Testis (tissue), 2 donors: ENCODE data around the gene MDP1.

Experiments
- POLR2A ChIP-seq: fragments of 450-650 bp; IDR thresholded peaks from one replicate; pipeline ENCODE4 v1.6.1; 2017; ENCODE audit warnings: antibody characterized with exemption, mild to moderate bottlenecking, moderate library complexity
- TF ChIP-seq, protein P1 (sequence below), 3 experiments: fragments of 450-650 bp in 2 of 3; fragments of 200-600 bp in 1 of 3; sonication (generic) in 1 of 3; IDR thresholded peaks; one replicate each; pipeline ENCODE4 v1.5.1; 2016 to 2019; ENCODE audit warnings: antibody characterized with exemption in 3 of 3, mild to moderate bottlenecking in 2 of 3, moderate library complexity in 1 of 3

GRCh38 chr14:24233538-24233866 lies 17.6 kb upstream of the MDP1 start:
- TF ChIP-seq, protein P1, sequence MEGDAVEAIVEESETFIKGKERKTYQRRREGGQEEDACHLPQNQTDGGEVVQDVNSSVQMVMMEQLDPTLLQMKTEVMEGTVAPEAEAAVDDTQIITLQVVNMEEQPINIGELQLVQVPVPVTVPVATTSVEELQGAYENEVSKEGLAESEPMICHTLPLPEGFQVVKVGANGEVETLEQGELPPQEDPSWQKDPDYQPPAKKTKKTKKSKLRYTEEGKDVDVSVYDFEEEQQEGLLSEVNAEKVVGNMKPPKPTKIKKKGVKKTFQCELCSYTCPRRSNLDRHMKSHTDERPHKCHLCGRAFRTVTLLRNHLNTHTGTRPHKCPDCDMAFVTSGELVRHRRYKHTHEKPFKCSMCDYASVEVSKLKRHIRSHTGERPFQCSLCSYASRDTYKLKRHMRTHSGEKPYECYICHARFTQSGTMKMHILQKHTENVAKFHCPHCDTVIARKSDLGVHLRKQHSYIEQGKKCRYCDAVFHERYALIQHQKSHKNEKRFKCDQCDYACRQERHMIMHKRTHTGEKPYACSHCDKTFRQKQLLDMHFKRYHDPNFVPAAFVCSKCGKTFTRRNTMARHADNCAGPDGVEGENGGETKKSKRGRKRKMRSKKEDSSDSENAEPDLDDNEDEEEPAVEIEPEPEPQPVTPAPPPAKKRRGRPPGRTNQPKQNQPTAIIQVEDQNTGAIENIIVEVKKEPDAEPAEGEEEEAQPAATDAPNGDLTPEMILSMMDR (IDR thresholded peaks at IDR 0.05): no peak
- TF ChIP-seq POLR2A: no peak
